LNCAP (cell line): Measurements from ENCODE around the gene ETS1.

ENCODE experiments used
- TF ChIP-seq, protein P1 (sequence below): fragments of 450-650 bp; IDR thresholded peaks from 2 replicates; pipeline ENCODE4 v1.5.1; 2017; ENCODE audit warnings: mild to moderate bottlenecking

Gene ETS1

DNA sequence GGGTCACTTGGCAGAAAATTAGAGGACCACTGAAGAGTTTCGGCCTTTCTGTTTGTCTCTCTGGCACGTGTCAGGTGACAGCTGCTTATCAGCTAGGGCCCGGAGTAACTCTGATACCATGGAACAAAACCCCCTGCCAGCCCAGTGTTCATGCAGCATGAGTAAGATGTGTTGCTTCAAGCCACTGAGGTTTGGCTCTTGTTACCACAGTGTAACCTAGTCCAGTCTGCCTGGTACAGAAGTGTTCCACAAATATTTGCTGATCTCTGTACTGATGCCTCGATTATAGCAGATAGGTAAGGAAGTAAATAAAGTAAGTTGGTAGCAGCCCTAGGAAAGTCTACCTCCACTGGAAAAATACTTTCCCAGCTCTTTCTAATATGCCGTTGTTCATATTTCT is 20.5 kb upstream of the ETS1 start:
- TF ChIP-seq, protein P1, sequence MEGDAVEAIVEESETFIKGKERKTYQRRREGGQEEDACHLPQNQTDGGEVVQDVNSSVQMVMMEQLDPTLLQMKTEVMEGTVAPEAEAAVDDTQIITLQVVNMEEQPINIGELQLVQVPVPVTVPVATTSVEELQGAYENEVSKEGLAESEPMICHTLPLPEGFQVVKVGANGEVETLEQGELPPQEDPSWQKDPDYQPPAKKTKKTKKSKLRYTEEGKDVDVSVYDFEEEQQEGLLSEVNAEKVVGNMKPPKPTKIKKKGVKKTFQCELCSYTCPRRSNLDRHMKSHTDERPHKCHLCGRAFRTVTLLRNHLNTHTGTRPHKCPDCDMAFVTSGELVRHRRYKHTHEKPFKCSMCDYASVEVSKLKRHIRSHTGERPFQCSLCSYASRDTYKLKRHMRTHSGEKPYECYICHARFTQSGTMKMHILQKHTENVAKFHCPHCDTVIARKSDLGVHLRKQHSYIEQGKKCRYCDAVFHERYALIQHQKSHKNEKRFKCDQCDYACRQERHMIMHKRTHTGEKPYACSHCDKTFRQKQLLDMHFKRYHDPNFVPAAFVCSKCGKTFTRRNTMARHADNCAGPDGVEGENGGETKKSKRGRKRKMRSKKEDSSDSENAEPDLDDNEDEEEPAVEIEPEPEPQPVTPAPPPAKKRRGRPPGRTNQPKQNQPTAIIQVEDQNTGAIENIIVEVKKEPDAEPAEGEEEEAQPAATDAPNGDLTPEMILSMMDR = no peak

DNA sequence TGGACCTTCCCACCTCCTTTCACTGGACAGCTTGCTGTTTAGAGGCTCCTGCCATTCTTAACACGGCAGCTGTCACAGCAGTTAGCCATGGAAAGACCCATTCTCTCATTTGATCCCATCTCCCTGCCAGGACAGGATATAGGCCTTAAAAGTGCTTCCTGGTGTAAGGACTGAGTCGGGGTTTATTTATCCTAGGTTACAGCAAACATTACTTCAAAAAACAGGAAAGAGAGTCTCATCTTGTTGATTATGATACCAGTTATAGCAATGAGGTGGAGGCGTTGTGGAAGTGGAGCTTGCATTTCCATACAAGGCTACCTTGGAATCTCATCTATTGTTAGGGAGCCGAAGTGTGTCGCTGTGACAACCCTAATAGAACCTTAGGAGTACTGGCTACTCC is 17.4 kb upstream of the ETS1 start:
- TF ChIP-seq, protein P1 = no peak

DNA sequence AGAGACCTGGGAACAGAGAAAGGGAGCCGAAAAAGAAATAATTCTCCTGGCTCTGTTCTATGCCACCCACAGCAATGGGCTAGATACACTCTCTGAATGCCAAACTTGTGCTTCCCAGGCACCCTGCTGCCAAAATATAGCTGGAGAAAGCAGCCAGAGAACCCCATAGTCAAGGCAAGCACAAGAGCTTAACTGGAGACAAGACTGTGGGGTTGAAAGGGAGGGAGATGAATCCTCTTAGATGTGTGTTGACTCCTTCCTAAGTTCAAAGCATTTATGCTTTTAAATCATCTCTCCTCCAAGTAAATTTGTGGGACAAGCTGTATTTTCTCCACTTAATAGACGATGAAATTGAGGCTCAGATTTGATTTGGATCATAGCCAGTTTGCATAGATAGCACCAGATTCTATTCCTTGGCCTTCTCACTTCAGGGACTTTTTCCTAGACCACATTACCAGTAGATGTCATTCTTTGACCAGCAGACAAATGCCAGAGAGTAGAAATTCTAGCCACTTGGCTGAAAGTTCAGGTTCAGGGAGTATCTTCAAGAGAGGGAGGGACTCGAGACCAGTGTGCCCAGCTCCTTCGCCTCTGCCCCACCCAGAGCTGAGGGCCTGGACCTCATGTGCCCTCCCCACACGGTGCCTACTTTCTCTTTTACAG is 16.5 kb upstream of the ETS1 start:
- TF ChIP-seq, protein P1 = no peak

DNA sequence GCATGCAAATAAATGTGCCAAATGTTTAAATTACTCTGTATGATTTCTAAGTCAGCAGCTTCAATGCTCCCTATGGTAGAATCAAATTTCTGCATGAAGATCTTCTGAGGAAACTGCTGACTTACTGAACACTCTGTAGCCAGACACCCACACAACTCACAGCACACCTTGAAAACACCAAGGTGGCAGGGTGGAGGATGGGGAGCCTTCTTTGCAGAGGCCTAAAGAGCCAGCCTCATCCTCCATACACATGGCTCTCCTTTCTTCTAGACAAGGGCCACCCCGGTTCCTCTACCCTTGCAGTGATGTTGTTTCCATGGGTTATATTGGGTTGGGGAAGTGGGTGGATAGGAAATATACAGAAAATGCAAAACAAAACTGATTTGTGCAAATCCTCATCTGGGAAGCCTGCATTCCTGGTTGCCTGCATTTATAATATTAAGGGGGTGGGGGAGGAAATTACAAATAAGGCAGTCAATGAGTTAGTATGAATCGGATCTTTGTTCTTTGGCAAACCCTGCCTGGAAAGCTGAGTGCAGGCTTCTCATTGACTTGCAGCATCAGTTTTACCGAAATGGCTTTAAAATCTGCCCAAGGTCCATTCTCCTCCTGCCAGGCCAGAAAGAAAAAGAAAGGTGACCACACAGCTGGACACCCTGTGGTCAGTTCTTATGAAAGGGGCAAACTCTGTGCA is 15.8 kb upstream of the ETS1 start:
- TF ChIP-seq, protein P1 = no peak

DNA sequence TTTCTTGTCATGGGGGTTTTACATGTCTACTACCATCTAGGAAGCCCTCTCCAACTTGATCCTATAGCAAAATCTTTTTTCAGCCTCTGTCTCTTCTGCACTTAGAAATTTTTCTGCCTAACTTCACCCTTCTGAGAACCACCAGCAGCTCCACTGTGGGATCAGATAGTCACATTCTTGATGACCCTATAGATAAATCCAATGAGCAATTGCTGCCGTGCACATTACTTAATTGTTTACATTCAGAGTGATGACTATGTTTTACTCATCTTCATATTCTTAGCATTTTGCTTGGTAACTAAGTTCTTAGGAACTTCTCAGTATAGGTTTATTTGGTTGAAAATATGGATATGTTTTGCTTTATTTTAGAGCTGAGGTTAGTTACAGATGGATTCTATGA is 12.4 kb upstream of the ETS1 start:
- TF ChIP-seq, protein P1 = no peak

DNA sequence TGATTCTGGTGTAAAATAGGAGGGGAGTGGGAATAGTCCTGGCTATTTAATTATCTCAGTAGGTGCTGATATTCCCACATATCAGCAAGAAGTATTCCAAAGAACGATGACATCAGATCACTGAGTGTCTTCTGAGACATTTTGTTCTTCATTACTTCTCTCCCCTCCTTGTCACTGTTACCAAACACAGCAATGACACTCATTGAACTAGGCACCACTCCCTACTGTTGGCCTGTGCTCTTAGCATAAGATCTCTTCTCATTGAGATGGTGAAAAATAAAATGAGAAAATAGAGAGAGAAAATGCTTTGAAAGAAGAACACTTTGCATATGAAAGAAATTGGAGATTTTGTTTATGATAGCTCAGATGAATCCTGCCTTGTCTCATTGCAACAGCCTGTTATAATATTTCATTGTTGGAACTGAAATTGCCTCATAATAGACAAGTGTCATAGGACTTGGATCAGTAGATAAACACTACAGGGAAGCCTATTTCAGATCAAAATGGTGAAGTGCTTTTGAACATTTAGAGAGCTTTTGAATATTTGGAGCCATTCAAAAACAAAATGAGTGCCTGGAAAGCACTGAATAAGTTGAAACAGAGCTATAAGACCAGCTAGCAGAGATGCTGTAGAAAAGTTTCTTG is 11.3 kb upstream of the ETS1 start:
- TF ChIP-seq, protein P1 = no peak

DNA sequence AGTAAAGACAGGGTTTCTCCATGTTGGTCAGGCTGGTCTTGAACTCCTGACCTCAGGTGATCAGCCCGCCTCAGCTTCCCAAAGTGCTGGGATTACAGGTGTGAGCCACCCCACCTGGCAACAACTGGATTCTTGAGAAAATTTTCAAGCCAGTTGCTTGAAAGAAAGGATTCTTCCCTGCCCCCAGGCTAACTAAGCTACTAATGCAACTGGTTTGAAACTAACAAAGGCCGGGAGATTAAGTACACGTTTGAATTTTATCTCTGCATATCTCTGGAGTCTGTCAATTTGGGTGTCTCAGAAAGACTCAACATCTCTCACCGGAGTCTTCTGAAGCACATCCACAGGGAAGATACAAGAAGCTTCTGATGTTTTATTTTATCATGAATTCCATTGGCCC is 10.7 kb upstream of the ETS1 start:
- TF ChIP-seq, protein P1 = no peak
